Measurements from ENCODE around the gene UQCRFS1.
"Not testable (repeated sequence)": the region's sequence is repeated elsewhere in the genome, so short reads cannot be mapped to it uniquely, and the experiment has no call there.

UQCRFS1 gene

DNA sequence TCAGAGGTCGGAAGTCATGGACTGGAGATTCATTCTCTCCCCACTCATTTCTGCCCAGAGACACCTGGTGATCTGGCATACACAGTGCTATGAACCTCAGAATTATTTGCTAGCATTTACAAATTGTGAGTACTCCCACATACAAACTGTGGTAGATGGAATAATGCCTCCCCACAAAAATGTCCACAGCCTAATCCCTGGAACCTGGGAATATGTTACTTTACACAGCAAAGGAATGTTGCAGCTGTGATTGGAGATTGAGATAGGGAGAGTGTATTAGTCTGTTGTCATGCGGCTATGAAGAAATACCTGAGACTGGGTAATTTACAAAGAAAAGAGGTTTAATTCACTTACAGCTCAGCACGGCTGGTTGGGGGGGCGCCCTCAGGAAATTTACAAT is 3.1 kb upstream of the UQCRFS1 start:
- in situ Hi-C loops (cut with MboI; ENCODE audit: low sequenced_read_pairs) = no loop called here

DNA sequence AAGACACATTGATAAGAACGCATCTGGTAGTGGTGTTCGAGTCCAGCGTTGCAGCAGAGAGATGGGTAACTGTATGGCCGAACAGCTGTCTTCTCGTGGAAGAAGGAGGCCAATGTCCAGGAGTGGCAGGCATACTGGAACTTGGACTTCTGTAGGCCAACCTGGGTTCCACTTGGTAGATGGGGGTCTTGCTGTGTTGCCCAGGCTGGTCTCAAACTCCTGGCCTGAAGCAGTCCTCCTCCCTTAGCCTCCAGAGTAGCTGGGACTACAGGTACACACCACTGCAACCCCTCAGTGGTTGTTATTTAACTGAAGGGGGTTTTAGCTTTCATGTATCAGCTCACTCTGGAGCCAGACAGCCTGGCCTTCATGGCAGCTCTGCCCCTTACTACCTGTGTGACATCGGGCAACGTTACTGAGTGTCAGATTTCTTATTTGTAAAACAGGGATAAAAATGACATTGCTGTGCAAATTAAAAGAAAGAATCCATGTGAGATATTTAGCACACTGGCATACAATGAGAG is 2.4 kb upstream of the UQCRFS1 start:
- in situ Hi-C loops (cut with MboI; ENCODE audit: low sequenced_read_pairs) = no loop called here

DNA sequence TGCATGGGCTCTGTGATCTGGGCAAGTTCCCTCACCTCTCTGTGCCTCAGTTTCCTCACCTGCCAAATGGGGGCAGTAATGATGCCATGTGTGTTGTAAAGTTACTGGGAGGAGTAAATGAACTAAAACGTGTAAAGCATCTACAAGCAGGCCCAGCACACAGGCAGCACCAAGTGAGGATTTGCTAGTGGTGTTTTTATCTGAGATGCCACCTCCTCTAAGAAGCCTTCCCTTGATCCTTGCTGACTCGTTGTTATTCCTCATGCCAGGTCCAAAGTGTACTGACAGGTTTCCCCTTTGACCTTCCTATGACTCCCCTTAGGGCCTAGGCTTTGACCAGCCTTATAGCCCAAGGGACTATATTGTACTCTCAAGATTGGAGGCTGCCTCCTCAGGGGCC is 1.5 kb upstream of the UQCRFS1 start:
- in situ Hi-C loops (cut with MboI; ENCODE audit: low sequenced_read_pairs) = no loop called here

GRCh38 chr19:29212356-29212647 is 649 bp downstream of the UQCRFS1 start:
- in situ Hi-C loops (cut with MboI; ENCODE audit: low sequenced_read_pairs) = no loop called here

DNA sequence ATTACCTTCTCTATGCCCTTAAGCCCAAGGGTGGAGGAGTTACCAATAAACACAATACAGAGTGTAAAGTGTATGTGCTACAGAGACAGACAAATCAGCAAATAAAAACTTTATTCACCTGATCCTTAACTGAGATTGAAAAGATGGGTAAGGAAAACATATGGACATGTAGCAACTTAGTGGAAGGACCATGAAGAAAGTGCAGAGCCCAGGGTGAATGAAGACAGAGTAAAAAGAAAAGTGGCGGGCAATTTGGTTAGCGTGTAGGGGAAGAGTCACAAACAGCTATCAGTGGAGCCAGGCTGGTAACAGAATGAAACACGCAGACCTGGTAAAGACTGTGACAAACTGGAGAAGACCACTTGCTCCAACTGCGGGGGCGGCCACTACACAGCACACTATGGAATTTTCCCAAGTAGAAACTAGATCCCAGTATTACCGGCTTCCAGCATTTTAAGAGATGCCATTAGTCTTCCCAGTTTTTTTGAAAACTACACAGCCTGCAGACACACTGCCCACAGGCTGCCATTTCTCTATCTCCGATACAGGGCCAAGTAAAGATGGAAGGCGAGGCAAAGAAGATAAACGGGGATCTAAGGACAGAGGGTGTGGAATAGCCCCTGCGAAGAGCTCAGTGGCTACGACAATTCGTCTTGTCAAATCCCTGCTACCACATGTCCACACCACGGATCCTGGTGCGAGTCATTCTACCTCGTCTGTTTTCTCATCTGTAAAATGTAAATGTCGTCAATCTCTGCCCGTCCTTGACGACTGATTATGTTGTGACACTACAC is 1.2 kb downstream of the UQCRFS1 start:
- in situ Hi-C loops (cut with MboI; ENCODE audit: low sequenced_read_pairs) = no loop called here

DNA sequence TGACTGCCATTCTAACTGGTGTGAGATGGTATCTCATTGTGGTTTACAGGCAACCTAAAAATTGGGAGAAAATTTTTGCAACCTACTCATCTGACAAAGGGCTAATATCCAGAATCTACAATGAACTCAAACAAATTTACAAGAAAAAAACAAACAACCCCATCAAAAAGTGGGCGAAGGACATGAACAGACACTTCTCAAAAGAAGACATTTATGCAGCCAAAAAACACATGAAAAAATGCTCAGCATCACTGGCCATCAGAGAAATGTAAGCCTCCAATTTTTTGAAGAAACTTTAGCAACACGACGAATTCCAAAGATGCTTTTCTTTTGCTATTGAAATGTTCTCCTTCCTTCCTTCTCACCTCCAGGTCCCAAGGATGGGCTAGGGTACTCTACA is 1.9 kb downstream of the UQCRFS1 start:
- in situ Hi-C loops (cut with MboI; ENCODE audit: low sequenced_read_pairs) = not testable (repeated sequence)

DNA sequence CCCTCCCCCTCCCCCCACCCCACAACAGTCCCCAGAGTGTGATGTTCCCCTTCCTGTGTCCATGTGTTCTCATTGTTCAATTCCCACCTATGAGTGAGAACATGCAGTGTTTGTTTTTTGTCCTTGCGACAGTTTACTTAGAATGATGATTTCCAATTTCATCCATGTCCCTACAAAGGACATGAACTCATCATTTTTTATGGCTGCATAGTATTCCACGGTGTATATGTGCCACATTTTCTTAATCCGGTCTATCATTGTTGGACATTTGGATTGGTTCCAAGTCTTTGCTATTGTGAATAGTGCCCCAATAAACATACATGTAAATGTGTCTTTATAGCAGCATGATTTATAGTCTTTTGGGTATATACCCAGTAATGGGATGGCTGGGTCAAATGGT is 2.4 kb downstream of the UQCRFS1 start:
- in situ Hi-C loops (cut with MboI; ENCODE audit: low sequenced_read_pairs) = not testable (repeated sequence)

DNA sequence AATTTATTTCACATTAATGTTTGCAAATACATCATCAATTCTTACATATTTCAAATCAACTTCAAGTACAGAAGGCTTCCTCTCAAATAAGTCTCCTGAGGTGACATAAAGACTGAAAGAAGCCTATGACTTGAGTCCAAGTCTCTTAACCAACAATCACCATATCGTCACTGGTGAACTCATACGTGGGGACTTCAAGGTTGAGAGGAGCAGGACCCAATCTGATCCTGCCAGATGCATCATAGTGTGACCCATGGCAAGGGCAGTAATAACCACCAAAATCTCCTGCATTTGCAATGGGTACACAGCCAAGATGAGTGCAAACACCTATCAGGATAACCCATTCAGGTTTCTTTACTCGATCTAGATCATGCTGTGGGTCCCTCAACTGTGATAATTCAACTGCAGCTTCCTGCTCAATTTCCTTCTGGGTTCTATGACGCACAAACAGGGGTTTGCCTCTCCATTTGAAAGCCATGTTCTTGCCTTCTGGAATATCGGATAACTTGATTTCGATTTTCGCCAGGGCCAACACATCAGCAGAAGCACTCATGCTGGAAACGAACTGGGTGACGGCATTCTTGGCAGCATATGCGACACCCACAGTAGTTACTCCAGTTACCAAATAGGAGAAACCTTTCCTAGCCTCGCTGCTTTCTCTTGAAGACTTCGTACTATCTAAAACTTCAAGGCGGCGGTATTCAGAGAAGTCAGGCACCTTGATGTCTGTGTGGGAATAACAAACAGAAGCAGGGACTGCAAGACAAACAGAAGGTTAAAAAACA is 5.4 kb downstream of the UQCRFS1 start:
- in situ Hi-C loops (cut with MboI; ENCODE audit: low sequenced_read_pairs) = not testable (repeated sequence)

GRCh38 chr19:29206453-29206852 is 6.5 kb downstream of the UQCRFS1 start:
- in situ Hi-C loops (cut with MboI; ENCODE audit: low sequenced_read_pairs) = no loop called here

GRCh38 chr19:29202281-29202680 is 10.7 kb downstream of the UQCRFS1 start:
- in situ Hi-C loops (cut with MboI; ENCODE audit: low sequenced_read_pairs) = no loop called here

GRCh38 chr19:29201855-29202254 is 11.1 kb downstream of the UQCRFS1 start:
- in situ Hi-C loops (cut with MboI; ENCODE audit: low sequenced_read_pairs) = no loop called here

GRCh38 chr19:29194658-29195057 is 18.3 kb downstream of the UQCRFS1 start:
- in situ Hi-C loops (cut with MboI; ENCODE audit: low sequenced_read_pairs) = no loop called here

GRCh38 chr19:29193155-29193554 is 19.8 kb downstream of the UQCRFS1 start:
- in situ Hi-C loops (cut with MboI; ENCODE audit: low sequenced_read_pairs) = no loop called here

- in situ Hi-C loops (cut with MboI; ENCODE audit: low sequenced_read_pairs) = no loop called here
Observed at GRCh38 chr19:29191005-29191404, 21.9 kb downstream of the UQCRFS1 start.

DNA sequence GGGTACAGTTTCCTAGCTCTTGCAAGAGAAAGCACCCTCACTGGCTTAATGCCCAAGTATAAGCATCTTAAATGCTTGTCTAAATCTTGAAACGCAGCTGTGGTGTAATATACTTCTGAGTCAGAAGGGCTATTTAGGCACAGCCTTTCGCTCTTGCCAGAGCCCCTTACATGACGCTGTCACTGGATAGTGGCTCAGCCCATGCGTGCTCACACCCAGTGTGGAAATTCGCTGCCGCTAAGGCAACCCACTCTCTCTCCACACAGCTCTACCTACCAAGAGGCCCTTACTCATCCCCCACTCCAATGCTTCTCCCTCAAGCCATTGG is 24.0 kb downstream of the UQCRFS1 start:
- in situ Hi-C loops (cut with MboI; ENCODE audit: low sequenced_read_pairs) = no loop called here

GRCh38 chr19:29188289-29189032 is 24.5 kb downstream of the UQCRFS1 start:
- in situ Hi-C loops (cut with MboI; ENCODE audit: low sequenced_read_pairs) = no loop called here

- in situ Hi-C loops (cut with MboI; ENCODE audit: low sequenced_read_pairs) = no loop called here
Observed at GRCh38 chr19:29187676-29188075, 25.3 kb downstream of the UQCRFS1 start.

DNA sequence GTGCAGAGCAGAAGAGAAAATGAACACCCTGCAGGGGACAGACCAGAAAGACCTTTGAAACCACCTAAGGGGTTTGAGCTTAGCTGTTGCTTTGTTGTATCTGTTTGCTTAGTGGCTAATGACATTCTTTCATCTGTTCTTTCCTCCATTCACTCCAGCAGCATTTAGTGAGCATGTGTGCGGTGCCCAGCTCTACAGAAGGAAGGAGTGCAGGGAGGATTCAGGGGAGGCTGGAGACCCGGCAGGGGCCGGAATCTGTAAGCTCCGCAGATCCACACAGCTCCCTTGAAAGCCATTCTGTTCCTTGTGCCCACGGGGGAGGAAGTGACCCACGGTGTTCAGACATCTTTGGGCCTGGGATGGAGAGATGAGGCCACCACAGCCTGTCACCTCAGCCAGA is 27.5 kb downstream of the UQCRFS1 start:
- in situ Hi-C loops (cut with MboI; ENCODE audit: low sequenced_read_pairs) = no loop called here

DNA sequence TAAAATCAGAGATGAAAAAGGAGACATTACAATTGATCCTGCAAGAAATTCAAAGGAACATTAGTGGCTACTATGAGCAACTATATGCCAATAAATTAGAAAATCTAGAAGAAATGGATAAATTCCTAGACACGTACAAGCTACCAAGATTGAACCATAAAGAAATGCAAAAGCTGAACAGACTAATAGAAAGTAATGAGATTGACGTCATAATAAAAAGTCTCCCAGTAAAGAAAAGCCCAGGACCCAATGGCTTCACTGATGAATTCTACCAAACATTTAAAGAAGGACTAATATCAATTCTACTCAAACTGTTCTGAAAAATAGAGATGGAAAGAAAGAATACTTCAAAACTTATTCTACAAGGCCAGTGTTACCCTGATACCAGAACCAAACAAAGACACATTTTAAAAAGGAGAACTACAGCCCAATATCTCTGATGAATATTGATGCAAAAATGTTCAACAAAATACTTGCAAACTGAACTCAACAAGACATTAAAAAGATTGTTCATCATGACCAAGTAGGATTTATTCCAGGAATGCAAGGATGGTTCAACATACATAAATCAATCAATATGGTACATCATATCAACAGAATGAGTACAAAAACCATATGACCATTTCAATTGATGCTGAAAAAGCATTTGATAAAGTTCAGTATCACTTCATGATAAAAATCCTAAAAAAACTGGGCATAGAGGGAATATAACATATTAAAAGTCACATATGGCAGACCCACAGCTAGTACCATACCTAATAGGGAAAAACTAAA is 35.8 kb downstream of the UQCRFS1 start:
- in situ Hi-C loops (cut with MboI; ENCODE audit: low sequenced_read_pairs) = no loop called here

- in situ Hi-C loops (cut with MboI; ENCODE audit: low sequenced_read_pairs) = no loop called here
Observed at GRCh38 chr19:29173896-29174295, 39.1 kb downstream of the UQCRFS1 start.

- in situ Hi-C loops (cut with MboI; ENCODE audit: low sequenced_read_pairs) = no loop called here
Observed at GRCh38 chr19:29172302-29172701, 40.6 kb downstream of the UQCRFS1 start.

Data from HL-60/S4 (cell line).